ENCODE results near the gene GREM2. TPM values are rescaled to one million over a fixed set of nuclear protein-coding genes. Genes with fewer than 3 reads are reported as not detected.

The GREM2 gene
- total RNA-seq, 1 donor from 2014 or later, result not detected

DNA sequence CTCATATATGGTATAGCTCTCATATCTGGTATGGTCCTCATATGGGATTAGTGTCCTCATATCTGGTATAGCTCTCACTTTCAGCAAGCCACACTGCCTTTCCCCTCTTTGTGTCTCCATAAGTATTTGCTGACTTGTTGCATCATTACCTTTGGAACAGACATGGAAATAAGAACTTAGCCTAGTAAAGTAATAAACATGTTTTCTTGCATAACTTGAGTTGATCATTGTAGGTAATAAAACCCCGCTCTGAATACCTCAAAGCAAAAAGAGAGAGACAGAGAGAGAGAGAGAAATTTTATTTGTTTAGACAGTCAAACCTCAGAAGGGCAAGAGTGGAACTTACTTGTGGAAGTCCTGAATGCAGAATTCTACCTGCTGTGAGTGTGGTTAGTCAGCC is 170.3 kb downstream of the GREM2 start:
- no peak for DNase-seq (ENCODE audit: extremely low spot score, unreplicated experiment)
- H3K4me3 Mint-ChIP-seq (ENCODE audit: unreplicated experiment), result no peak overlapping the region
- no peak for TF ChIP-seq CTCF (IDR thresholded peaks at IDR 0.05)
- H3K9me3 Mint-ChIP-seq (ENCODE audit: unreplicated experiment), result no peaks in the 10 kb centered on the region
- H3K27me3 Mint-ChIP-seq (ENCODE audit: unreplicated experiment), result no peaks in the 10 kb centered on the region
- H3K27ac Mint-ChIP-seq (ENCODE audit: unreplicated experiment), result no peak overlapping the region
- peaks cover 11% of the 10 kb centered on the region for H3K36me3 Mint-ChIP-seq (ENCODE audit: unreplicated experiment)
- H3K4me1 Mint-ChIP-seq (ENCODE audit: unreplicated experiment), result no peaks in the 10 kb centered on the region
